Transverse colon (tissue), 4 donors: ENCODE results near the gene SEMA3F. TPM values are rescaled to one million over a fixed set of nuclear protein-coding genes. Genes with fewer than 3 reads are reported as not detected.
"Not testable (repeated sequence)": the region's sequence is repeated elsewhere in the genome, so short reads cannot be mapped to it uniquely, and the experiment has no call there.

Source experiments
- DNase-seq: peaks from one replicate; pipeline ENCODE4 v3.0.0-alpha.2; 2019
- H3K27ac ChIP-seq, 4 donors: fragments of 200-600 bp; sonication (generic); 2 replicates each; pipeline ENCODE4 v1.5.1; 2016 to 2018; ENCODE audit warnings: inconsistent platforms in 4 of 4
- H3K27me3 ChIP-seq: fragments of 200-600 bp; sonication (generic); 2 replicates; pipeline ENCODE4 v1.5.1; 2017; ENCODE audit warnings: inconsistent platforms
- H3K36me3 ChIP-seq, 4 donors: fragments of 200-600 bp; sonication (generic); 2 replicates each; pipeline ENCODE4 v1.5.1; 2017 to 2019; ENCODE audit warnings: inconsistent platforms in 4 of 4
- H3K4me1 ChIP-seq, 4 donors: fragments of 200-600 bp; sonication (generic); 2 replicates each; pipeline ENCODE4 v1.5.1; 2017 to 2020; ENCODE audit warnings: inconsistent platforms in 4 of 4
- H3K4me3 ChIP-seq, 4 donors: fragments of 200-600 bp; sonication (generic); 1 replicate in 1 of 4; 2 replicates in 3 of 4; pipeline versions ENCODE4 v1.5.1 to v1.6.1; 2017 to 2019; ENCODE audit warnings: inconsistent platforms in 4 of 4
- H3K9me3 ChIP-seq, 2 donors: fragments of 200-600 bp; sonication (generic); 2 replicates each; pipeline ENCODE4 v1.5.1; 2017 to 2019; ENCODE audit warnings: inconsistent platforms in 2 of 2
- EP300 ChIP-seq: sonication (generic); formaldehyde crosslinking; IDR thresholded peaks from one replicate; pipeline ENCODE4 v1.6.1; 2017; ENCODE audit warnings: antibody characterized with exemption, low read depth
- POLR2A ChIP-seq: fragments of 450-650 bp; IDR thresholded peaks from one replicate; pipeline ENCODE4 v1.6.1; 2016; ENCODE audit warnings: antibody characterized with exemption, mild to moderate bottlenecking, moderate library complexity
- POLR2AphosphoS5 ChIP-seq, 3 donors: sonication (generic); formaldehyde crosslinking; IDR thresholded peaks; one replicate each; pipeline ENCODE4 v1.6.1; 2016; ENCODE audit warnings: antibody characterized with exemption in 3 of 3
- WGBS, 2 donors: methylation state at CpG; one replicate each; pipeline ENCODE4 v1.1.5; 2018; ENCODE audit warnings: low coverage in 1 of 2; 5-methylcytosine and 5-hydroxymethylcytosine counted together
- in situ Hi-C, 4 donors: fragments of 200-750 bp; cut with MboI; loops; one replicate each; pipeline versions ENCODE4 v1.15.0 to v1.15.1; 2017; ENCODE audit warnings: low sequenced_read_pairs in 3 of 4, low pct_ligation_motif_present in 1 of 4, low pct_unique_long_range_greater_than_20kb in 1 of 4
- intact Hi-C: fragments of 100-400 bp; cut with DNase I; formaldehyde crosslinking; loops from one replicate; pipeline ENCODE4 v1.15.1; 2023; ENCODE audit warnings: low total_unique reads
- total RNA-seq, 4 donors: library from RNA; depleted of rRNA; stranded (reverse); fragments of >200 nt; gene quantifications; one replicate each; pipeline ENCODE4 v1.1.0, GENCODE V29; 2016
- TF ChIP-seq, protein P1 (sequence below), 5 experiments: fragments of 200-600 bp in 3 of 5; fragments of 450-650 bp in 2 of 5; sonication (generic) in 3 of 5; IDR thresholded peaks; 1 replicate in 2 of 5; 2 replicates in 3 of 5; pipeline ENCODE4 v1.5.1; 2016 to 2017; ENCODE audit warnings: antibody characterized with exemption in 5 of 5, inconsistent platforms in 3 of 5, mild to moderate bottlenecking in 2 of 5, moderate library complexity in 1 of 5

Gene SEMA3F
- total RNA-seq, 4 donors from 2014 or later, result 1.9 to 30.6 (median 3.8) TPM

DNA sequence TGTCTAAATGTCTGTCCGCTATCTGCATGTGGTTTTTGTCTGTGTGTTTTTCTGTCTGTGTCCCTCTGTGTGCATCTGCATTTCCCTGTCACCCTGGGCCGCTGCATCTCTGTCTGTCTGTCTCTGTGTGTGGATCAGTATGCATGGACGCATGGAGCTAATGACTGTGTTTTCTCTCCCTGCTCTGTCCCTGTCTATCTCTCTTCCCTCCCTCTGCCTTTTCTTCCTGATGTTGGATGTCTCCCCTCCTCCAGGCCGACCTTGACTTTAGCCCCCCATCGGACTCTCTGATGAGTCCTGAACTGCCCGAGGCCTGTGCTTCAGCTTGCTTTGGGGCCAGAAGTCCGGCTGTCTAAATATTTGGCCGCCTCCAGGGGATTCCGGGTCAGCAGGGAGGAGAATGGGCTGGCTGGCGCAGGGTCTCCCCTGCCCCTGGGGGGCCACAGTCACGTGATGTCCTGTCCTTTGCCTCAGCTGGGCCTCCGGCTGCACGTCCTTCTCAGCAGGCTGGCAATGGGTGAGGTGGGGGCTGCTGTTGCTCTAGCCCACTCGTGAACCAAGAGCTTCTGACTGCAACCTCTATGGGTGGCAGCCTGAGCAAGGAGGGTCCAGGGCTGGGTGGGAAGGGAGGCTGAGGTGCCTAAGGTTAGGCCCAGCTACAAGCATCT lies 53.7 kb downstream of the SEMA3F start:
- no peaks in the 10 kb centered on the region for H3K36me3 ChIP-seq
- peaks cover 34% of the 10 kb centered on the region for H3K27me3 ChIP-seq
- no peak overlapping the region for H3K4me3 ChIP-seq
- H3K27ac ChIP-seq, result no peak overlapping the region
- in situ Hi-C loops (no loop called here), intact Hi-C loops (no loop called here)
- no peak for DNase-seq
- no peaks in the 10 kb centered on the region for H3K9me3 ChIP-seq
- 79 to 90% methylated on average over 2 to 14 of the region's 14 CpGs for WGBS, 2 donors
- TF ChIP-seq, protein P1, sequence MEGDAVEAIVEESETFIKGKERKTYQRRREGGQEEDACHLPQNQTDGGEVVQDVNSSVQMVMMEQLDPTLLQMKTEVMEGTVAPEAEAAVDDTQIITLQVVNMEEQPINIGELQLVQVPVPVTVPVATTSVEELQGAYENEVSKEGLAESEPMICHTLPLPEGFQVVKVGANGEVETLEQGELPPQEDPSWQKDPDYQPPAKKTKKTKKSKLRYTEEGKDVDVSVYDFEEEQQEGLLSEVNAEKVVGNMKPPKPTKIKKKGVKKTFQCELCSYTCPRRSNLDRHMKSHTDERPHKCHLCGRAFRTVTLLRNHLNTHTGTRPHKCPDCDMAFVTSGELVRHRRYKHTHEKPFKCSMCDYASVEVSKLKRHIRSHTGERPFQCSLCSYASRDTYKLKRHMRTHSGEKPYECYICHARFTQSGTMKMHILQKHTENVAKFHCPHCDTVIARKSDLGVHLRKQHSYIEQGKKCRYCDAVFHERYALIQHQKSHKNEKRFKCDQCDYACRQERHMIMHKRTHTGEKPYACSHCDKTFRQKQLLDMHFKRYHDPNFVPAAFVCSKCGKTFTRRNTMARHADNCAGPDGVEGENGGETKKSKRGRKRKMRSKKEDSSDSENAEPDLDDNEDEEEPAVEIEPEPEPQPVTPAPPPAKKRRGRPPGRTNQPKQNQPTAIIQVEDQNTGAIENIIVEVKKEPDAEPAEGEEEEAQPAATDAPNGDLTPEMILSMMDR (IDR thresholded peaks at IDR 0.05), result no peak
- H3K4me1 ChIP-seq, result peaks cover 10 to 14% (median 12%) of the 10 kb centered on the region in 4 donors

DNA sequence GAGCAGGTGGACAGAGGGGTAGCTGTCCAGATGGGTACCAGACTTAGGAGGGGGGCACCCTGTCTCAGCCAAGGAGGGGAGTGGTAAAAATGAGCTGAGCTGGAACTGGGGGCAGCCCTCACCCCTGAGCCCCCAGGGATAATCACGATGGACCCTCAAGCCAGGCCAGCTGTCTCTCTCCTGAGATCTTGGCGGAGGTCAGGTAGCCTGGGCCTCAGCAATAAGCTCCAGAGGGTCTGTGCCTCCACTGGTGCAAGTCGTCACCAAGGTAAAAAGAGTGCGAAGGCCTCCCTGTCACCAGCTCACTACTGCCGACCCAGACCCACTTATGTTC lies 55.0 kb downstream of the SEMA3F start:
- no peak for TF ChIP-seq POLR2A
- no peak for TF ChIP-seq POLR2AphosphoS5 (IDR thresholded peaks at IDR 0.05)
- TF ChIP-seq EP300, result no peak
- TF ChIP-seq, protein P1 (IDR thresholded peaks at IDR 0.05), result no peak
- H3K9me3 ChIP-seq, result no peaks in the 10 kb centered on the region
- peaks cover 7 to 8% (median 8%) of the 10 kb centered on the region in 4 donors for H3K4me1 ChIP-seq
- 64% methylated on average over 5 of the region's 5 CpGs; no CpG with 5 or more reads in 1 of the 2 donors for WGBS, 2 donors
- H3K27ac ChIP-seq, result no peak overlapping the region
- intact Hi-C loops, result no loop called here
- DNase-seq, result no peak
- in situ Hi-C loops, result no loop called here
- no peak overlapping the region for H3K4me3 ChIP-seq
- H3K36me3 ChIP-seq, result no peaks in the 10 kb centered on the region
- H3K27me3 ChIP-seq, result peaks cover 21% of the 10 kb centered on the region

DNA sequence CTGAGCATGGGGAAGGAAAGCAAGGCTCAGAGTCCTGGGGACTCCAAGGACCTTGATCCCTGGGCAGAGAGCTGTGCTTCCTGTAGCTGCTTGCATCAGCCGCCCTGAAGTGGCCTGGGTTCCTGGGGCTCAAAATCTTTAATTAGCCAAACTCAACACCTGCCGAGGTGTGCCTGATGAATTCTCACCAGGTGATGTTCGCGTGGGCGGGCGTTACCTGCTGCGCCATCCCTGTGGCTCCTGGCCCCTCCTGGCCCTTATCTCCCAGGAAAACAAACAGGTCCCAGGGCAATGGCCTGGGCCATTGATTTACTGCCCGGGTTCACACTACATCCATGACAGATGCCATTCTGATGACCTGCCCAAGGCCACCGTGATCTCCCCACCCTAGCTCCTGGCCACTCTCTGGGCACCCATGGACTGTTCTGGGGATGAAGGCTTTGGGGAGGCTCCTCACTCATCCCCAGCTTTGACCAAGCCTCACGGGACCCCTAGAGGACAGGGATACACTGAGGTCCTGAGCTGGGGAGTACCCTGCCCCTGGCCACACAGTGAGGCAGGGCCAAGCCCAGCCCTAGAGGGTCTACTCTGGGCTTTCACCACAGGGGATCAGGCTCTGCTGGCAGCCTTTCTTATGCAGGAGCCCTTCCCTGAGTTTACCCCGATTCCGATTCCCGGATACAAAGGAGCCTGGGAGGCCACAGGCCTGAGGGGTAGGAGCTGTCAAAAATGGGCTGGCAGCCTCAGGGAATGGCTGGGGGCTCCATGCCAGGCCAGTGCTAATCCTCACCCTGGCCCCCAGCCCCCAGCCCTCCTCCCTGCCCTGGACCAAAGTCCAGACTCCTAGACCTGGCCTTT lies 55.6 kb downstream of the SEMA3F start:
- DNase-seq, result no peak
- intact Hi-C loops, result no loop called here
- no peak overlapping the region for H3K4me3 ChIP-seq
- WGBS, 2 donors, result 44% methylated on average over 12 of the region's 13 CpGs; no CpG with 5 or more reads in 1 of the 2 donors
- H3K9me3 ChIP-seq, result no peaks in the 10 kb centered on the region
- peaks cover 15% of the 10 kb centered on the region for H3K27me3 ChIP-seq
- H3K4me1 ChIP-seq, result peaks cover under 1 to 3% (median 2%) of the 10 kb centered on the region in 4 donors
- H3K36me3 ChIP-seq, result no peaks in the 10 kb centered on the region
- in situ Hi-C loops, result no loop called here
- H3K27ac ChIP-seq, result no peak overlapping the region
- TF ChIP-seq POLR2AphosphoS5 (IDR thresholded peaks at IDR 0.05) (no peak), EP300 (no peak), POLR2A (no peak)
- TF ChIP-seq, protein P1 (IDR thresholded peaks at IDR 0.05), result no peak

DNA sequence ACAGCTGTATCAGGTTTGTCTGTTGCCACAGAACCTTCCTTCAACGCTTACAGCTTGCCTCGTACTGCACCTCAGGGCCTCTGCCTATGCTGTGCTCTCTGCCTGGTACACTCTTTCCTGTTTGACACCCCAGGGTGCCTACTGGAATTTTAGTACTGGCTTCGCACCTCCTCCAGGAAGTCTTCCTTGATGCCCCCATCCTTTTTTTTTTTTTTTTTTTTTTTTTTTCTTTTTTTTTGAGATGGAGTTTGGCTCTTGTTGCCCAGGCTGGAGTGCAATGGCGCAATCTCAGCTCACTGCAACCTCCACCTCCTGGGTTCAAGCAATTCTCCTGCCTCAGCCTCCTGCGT lies 56.2 kb downstream of the SEMA3F start:
- H3K27me3 ChIP-seq, H3K4me3 ChIP-seq, H3K9me3 ChIP-seq, DNase-seq, H3K4me1 ChIP-seq, intact Hi-C loops, H3K27ac ChIP-seq, H3K36me3 ChIP-seq, in situ Hi-C loops: not testable (repeated sequence)
- WGBS, 2 donors, result 74% methylated on average over 5 of the region's 5 CpGs; no CpG with 5 or more reads in 1 of the 2 donors
